ENCODE data around the gene GNB1L. TPM values are rescaled to one million over a fixed set of nuclear protein-coding genes. Genes with fewer than 3 reads are reported as not detected.

The GNB1L gene
- total RNA-seq, 2 donors from 2014 or later = 13.9 to 20.5 TPM

DNA sequence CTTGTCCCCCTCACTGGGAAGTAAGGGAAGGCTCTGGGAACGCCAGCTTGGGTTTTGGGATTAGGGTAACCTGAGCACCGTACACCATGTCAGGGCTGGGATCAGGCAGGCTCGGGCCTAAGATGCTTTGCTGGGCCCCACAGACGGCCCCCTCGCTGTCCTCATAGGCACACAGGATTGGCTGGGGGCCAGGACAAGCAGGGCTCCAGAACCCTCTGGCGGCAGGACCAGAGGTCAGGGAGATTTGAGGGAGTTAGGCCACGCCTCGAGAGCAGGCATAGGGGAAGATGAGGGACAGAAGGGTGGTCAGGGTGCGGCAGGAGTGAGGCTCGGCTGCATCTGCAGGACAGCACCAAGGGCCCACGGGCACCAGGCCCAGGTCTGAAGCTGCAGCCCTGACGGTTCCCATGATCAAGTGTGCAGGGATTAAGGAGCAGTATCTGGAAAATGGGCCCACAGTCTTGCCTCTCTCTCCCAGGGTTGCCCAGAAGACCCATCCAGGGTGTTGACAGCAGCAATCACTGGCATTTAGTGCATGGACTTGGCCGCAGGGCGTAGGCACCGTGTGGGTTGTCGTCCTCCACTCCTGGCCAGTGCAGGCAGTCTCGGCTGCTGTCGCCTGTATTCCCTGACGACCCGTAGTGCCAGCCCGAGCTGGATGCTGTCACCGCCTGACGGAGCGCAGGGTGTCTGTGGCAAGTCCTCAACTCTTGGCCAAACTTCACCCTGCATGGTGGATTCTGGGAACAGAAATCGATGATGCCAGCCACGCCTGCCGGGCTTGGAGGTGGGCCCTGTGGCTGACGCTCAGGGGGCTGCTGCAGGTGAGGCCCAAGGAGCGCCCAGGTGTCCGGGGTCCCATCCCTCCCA lies 15.7 kb upstream of the GNB1L start:
- ATAC-seq (replicated peaks in 1 of 2) (no peak), DNase-seq (no peak)
- H3K4me1 Mint-ChIP-seq (ENCODE audit: low read depth) = no peaks in the 10 kb centered on the region
- no peak overlapping the region for H3K27ac Mint-ChIP-seq
- H3K4me3 Mint-ChIP-seq = no peak overlapping the region
- no peaks in the 10 kb centered on the region for H3K27me3 Mint-ChIP-seq (ENCODE audit: low read depth)
- no peaks in the 10 kb centered on the region for H3K36me3 Mint-ChIP-seq (ENCODE audit: insufficient read depth in 2 of 2)
- H3K9me3 Mint-ChIP-seq = no peaks in the 10 kb centered on the region

DNA sequence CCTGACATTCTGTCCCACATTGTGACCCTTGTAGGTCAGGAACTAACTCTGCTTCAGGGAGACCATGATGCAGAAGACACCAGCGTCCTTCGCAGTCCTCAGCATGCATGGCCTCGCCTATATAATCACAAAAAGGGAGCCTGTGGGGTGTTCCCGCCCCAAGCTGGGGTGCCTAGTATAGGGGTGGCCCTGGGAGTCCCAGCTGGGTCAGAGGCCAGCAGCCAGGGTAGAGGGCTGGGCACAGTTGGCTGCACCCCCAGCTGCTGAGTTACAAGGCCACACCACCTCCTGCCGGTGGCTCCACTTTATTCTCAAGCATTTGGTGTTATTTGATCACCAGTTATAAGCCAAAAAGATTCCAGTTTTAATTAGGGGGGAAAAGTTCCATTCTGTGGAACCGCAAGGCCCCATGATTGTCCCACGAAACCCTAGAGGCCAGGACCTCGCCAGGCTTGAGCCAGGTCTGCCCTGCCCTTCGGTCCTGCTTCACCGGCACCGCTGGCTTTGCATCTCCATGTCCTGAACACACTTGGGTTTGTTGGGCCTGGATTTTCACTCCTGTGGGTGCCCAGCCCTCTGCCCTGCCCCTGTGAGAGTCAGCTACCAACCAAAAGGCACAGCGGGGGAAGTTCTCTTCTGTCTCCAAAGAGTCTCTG lies 15.0 kb upstream of the GNB1L start:
- DNase-seq (no peak), ATAC-seq (replicated peaks in 1 of 2) (no peak)
- H3K27me3 Mint-ChIP-seq (ENCODE audit: low read depth) = no peaks in the 10 kb centered on the region
- no peak overlapping the region for H3K27ac Mint-ChIP-seq
- no peaks in the 10 kb centered on the region for H3K4me1 Mint-ChIP-seq (ENCODE audit: low read depth)
- no peak overlapping the region for H3K4me3 Mint-ChIP-seq
- H3K36me3 Mint-ChIP-seq (ENCODE audit: insufficient read depth in 2 of 2) = no peaks in the 10 kb centered on the region
- H3K9me3 Mint-ChIP-seq = no peaks in the 10 kb centered on the region

DNA sequence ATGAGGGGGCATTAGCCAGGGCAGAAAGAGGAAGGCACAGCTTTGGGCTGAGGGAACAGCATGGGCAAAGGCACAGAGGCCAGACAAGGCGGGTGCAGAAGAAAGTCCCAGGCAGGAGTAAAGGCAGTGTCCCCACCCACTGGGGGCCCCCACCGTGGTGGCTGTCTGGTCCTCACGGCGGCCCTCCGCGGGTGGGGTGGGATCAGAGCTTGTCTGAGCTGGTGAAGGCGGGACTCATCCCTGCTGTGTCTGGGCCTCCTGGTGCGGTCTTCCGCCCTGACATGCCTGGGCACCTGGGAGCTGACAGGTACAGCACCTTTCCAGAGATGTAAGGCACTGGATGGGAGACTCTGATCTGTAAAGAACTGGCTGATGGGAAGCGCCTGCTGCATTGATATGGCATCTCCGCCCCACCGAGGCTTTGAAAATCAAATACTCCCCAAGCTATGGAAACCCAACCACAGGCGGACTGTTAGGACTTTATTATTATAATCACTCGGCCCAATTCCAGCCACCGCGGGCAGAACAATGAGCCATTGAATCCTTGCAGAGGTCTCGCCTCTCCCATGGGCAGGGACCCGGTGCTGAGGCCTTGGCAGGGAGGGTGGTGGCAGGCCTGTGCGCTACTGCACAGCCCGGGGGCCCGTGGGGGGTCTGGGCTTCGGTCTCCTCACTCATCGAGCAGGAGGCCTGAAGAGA lies 14.2 kb upstream of the GNB1L start:
- Mint-ChIP-seq H3K4me1 (ENCODE audit: low read depth) (no peaks in the 10 kb centered on the region), H3K36me3 (ENCODE audit: insufficient read depth in 2 of 2) (no peaks in the 10 kb centered on the region), H3K27ac (no peak overlapping the region), H3K4me3 (no peak overlapping the region), H3K27me3 (ENCODE audit: low read depth) (no peaks in the 10 kb centered on the region), H3K9me3 (no peaks in the 10 kb centered on the region)
- ATAC-seq (replicated peaks in 1 of 2) (no peak), DNase-seq (no peak)

DNA sequence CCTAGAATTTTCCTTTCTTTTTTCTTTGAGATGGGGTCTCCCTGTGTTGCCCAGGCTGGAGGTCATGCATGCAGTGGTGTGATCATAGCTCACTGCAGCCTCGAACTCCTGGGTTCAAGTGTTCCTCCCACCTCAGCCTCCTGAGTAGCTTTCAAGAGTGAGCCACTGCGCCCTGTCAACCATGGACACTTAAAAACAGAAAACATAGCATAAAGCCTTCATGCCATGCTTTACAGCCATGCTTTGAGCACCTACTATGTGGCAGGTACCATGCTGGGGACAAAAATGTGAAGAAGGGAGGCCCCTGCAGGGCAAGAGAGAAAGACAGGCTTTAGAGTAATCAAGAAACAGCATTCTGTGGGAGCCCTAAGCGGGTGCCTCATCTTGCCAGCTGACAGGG lies 13.7 kb upstream of the GNB1L start:
- no peak overlapping the region for H3K4me3 Mint-ChIP-seq
- DNase-seq (no peak), ATAC-seq (replicated peaks in 1 of 2) (no peak)
- no peaks in the 10 kb centered on the region for H3K4me1 Mint-ChIP-seq (ENCODE audit: low read depth)
- H3K9me3 Mint-ChIP-seq = no peaks in the 10 kb centered on the region
- no peaks in the 10 kb centered on the region for H3K36me3 Mint-ChIP-seq (ENCODE audit: insufficient read depth in 2 of 2)
- H3K27me3 Mint-ChIP-seq (ENCODE audit: low read depth) = no peaks in the 10 kb centered on the region
- H3K27ac Mint-ChIP-seq = no peak overlapping the region

DNA sequence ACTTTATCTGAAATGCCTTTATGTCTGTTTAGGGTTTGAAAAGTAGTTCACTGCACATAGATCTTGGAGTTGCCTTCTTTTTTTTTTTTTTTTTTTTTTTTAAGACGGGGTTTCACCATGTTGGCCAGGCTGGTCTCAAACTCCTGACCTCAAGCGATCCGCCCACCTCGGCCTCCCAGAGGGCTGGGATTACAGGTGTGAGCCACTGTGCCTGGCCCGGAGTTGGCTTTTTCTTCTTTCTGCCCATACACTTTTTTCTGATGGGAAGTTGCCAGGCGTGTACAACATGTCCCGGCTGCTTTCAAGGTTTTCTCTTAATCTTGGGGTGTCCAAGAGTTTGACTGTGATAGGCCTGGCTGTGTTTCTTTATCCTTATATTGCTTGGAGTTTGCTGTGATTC lies 12.9 kb upstream of the GNB1L start:
- Mint-ChIP-seq H3K27ac (no peak overlapping the region), H3K4me1 (ENCODE audit: low read depth) (no peaks in the 10 kb centered on the region), H3K27me3 (ENCODE audit: low read depth) (no peaks in the 10 kb centered on the region), H3K4me3 (no peak overlapping the region), H3K36me3 (ENCODE audit: insufficient read depth in 2 of 2) (no peaks in the 10 kb centered on the region), H3K9me3 (no peaks in the 10 kb centered on the region)
- ATAC-seq (replicated peaks in 1 of 2) = no peak
- DNase-seq = no peak

DNA sequence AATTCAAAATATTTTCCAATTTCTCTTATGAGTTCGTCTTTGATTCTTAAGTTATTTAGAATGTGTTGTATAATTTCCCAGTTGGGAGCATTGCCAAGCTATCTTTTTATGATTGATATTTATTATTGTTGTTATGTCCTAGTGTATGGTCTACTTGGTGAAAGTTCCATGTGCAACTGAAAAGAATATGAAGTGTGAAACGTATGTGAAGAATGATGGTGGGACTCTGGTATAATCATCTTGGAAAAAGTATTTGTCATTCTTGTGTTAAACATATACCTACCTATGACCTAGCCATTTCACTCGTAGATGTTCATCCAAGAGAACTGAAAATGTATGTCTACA lies 12.0 kb upstream of the GNB1L start:
- Mint-ChIP-seq H3K27ac (no peak overlapping the region), H3K9me3 (no peaks in the 10 kb centered on the region), H3K36me3 (ENCODE audit: insufficient read depth in 2 of 2) (no peaks in the 10 kb centered on the region), H3K4me1 (ENCODE audit: low read depth) (no peaks in the 10 kb centered on the region), H3K27me3 (ENCODE audit: low read depth) (no peaks in the 10 kb centered on the region), H3K4me3 (no peak overlapping the region)
- DNase-seq = no peak
- no peak for ATAC-seq (replicated peaks in 1 of 2)

DNA sequence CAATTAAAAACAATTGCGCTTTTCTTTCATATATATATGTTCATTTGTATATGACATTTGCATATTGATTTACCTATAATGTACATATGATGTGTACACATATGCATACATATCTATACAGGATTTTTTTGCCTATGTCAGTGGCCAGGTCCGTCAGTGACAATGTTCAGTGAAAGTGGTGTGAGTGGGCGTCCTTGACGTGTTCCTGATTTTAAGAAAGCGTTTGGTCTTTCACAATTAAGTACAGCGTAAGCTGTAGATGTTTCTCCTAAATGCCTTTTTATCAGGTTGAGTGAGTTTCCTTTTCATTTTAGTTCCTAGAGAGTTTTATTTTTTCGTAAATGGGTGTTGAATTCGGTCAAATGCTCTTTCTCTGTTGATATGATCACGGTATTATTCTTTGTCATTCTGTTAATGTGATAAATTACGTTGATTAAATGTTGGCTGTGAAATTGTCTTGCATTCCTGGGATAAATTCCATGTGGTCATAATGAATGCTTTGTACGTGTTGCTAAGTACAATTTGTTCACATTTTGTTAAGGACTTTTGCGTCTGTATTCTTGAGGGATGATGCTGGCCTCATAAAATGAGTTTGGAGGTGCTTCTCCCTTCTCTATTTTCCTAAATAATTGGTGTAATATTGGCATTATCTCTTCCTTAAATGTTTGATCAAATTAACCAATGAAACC lies 10.6 kb upstream of the GNB1L start:
- Mint-ChIP-seq H3K36me3 (ENCODE audit: insufficient read depth in 2 of 2) (peaks cover 0 to 1% of the 10 kb centered on the region in 2 donors), H3K27ac (no peak overlapping the region), H3K27me3 (ENCODE audit: low read depth) (no peaks in the 10 kb centered on the region), H3K9me3 (no peaks in the 10 kb centered on the region), H3K4me1 (ENCODE audit: low read depth) (no peaks in the 10 kb centered on the region), H3K4me3 (no peak overlapping the region)
- no peak for DNase-seq
- no peak for ATAC-seq (replicated peaks in 1 of 2)

DNA sequence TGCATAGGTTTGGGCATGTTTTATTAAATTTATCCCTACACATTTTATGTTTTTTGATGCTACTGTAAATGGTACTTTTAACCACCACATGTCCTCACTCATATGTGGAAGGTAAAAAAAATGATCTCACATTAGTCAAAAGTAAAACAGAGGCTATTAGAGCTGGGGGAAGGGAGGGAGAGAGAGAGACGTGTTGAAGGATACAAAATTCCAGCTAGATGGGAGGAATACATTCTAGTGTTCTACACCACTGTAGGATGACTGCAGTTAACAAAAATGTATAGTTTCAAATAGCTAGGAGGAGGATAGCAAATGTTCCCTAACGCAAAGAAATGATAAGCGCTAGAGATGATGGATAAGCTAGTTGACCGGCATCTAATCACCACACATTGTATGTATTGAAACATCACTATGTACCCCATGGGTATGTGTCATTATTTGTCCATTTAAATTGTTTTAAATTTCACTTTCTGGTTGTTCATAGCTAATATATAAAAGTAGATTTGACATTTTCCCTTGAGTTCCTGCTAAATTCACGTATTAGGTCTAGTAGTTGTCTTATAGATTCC lies 9.9 kb upstream of the GNB1L start:
- Mint-ChIP-seq H3K9me3 (no peaks in the 10 kb centered on the region), H3K36me3 (ENCODE audit: insufficient read depth in 2 of 2) (peaks cover 0 to 1% of the 10 kb centered on the region in 2 donors), H3K27me3 (ENCODE audit: low read depth) (no peaks in the 10 kb centered on the region), H3K27ac (no peak overlapping the region), H3K4me1 (ENCODE audit: low read depth) (no peaks in the 10 kb centered on the region), H3K4me3 (no peak overlapping the region)
- DNase-seq (no peak), ATAC-seq (replicated peaks in 1 of 2) (no peak)

DNA sequence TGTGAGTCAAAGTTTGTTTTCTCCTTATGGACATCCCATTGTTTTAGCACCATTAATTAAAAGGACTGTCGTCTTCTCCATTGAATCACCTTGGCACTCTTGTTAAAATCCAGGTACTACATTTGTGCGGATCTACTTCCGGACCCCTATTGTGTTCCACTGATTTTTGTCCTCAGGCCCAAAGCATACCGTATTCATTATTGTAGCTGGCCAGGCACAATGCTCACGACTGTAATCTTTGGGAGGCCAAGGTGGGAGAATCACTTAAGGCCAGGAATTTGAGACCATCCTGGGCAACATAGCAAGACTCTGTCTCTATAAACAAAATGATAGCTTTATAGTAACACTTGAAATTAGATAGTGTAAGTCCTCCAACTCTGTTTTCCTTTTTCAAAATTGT lies 8.9 kb upstream of the GNB1L start:
- H3K9me3 Mint-ChIP-seq = no peaks in the 10 kb centered on the region
- peaks cover 0 to 1% of the 10 kb centered on the region in 2 donors for H3K36me3 Mint-ChIP-seq (ENCODE audit: insufficient read depth in 2 of 2)
- DNase-seq (no peak), ATAC-seq (replicated peaks in 1 of 2) (no peak)
- H3K4me3 Mint-ChIP-seq = no peak overlapping the region
- H3K27me3 Mint-ChIP-seq (ENCODE audit: low read depth) = no peaks in the 10 kb centered on the region
- H3K4me1 Mint-ChIP-seq (ENCODE audit: low read depth) = no peaks in the 10 kb centered on the region
- no peak overlapping the region for H3K27ac Mint-ChIP-seq

DNA sequence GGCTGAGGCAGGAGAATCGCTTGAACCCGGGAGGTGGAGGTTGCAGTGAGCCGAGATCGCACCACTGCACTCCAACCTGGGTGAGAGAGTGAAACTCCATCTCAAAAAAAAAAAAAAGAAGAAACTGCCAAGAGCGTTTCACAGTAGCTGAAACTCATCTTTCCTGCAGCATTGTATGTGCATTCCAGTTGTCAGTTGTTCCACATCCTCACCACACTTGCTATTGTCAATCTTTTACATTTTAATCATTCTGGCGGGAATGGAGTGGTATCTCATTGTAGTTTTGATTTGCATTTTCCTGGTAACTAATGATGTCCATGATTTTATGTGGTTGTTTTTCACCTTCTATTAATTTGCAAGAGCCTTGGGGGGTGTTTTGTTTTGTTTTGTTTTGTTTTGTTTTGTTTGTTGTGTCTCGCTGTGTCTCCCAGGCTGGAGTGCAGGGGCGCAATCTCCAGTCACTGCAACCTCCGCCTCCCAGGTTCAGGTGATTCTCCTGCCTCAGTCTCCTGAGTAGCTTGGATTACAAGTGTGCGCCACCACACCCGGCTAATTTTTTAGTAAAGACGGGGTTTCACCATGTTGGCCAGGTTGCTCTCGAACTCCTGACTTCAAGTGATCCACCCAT lies 8.1 kb upstream of the GNB1L start:
- ATAC-seq (replicated peaks in 1 of 2) (no peak), DNase-seq (no peak)
- H3K4me1 Mint-ChIP-seq (ENCODE audit: low read depth) = peaks cover 3% of the 10 kb centered on the region
- H3K36me3 Mint-ChIP-seq (ENCODE audit: insufficient read depth in 2 of 2) = peaks cover 0 to 1% of the 10 kb centered on the region in 2 donors
- no peaks in the 10 kb centered on the region for H3K27me3 Mint-ChIP-seq (ENCODE audit: low read depth)
- no peak overlapping the region for H3K4me3 Mint-ChIP-seq
- no peaks in the 10 kb centered on the region for H3K9me3 Mint-ChIP-seq
- no peak overlapping the region for H3K27ac Mint-ChIP-seq

DNA sequence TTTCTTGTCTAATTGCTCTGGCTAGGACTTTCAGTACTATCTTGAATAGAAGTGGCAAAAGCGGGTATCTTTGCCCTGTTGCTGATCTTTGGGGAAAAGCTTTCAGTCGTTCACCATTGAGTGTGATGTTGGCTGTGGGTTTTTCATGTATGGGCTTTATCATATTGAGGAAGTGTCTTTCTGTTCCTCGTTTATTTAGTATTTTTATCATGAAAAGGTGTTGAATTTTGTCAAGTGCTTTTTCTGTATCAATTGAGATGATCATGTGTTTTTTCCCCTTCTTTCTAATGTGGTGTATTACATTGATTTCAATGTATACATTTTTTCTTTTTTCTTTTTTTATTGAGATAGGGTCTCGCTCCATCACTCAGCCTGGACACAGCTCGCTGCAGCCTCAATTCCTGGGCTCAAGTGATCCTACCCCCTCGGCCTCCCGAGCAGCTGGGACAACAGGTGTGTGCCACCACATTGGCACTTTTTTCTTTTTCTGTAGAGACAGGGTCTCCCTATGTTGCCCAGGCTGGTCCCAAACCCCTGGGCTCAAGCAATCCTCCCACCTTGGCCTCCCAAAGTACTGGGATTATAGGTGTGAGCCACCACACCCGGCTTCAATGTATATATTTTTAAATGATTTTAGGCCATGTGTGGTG lies 5.3 kb upstream of the GNB1L start:
- peaks cover 23% of the 10 kb centered on the region for H3K4me1 Mint-ChIP-seq (ENCODE audit: low read depth)
- H3K27ac Mint-ChIP-seq = no peak overlapping the region
- H3K4me3 Mint-ChIP-seq = no peak overlapping the region
- no peaks in the 10 kb centered on the region for H3K27me3 Mint-ChIP-seq (ENCODE audit: low read depth)
- ATAC-seq (replicated peaks in 1 of 2) = no peak
- peaks cover 0 to 1% of the 10 kb centered on the region in 2 donors for H3K36me3 Mint-ChIP-seq (ENCODE audit: insufficient read depth in 2 of 2)
- H3K9me3 Mint-ChIP-seq = no peaks in the 10 kb centered on the region
- no peak for DNase-seq

DNA sequence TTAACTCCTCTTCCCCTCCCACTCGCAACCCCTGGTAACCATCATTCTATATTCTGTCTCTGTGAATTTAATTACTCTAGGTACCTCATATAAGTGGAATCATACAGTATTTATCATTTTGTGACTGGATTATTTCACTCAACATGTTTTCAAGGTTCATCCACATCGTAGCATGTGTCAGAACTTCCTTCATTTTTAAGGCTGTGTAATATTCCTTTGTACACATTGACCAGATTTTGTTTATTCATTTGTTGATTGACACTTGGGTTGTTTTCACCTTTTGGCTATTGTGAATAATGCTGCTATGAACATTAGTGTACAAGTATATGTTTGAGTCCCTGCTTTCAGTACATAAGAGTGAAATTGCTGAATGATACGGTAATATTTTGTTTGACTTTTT lies 2.7 kb upstream of the GNB1L start:
- Mint-ChIP-seq H3K4me1 (ENCODE audit: low read depth) (peaks cover 42% of the 10 kb centered on the region), H3K9me3 (no peaks in the 10 kb centered on the region), H3K27ac (peak overlapping the region; percentile 97), H3K4me3 (peak overlapping the region in 1 of 2 donors; percentile 54), H3K27me3 (ENCODE audit: low read depth) (no peaks in the 10 kb centered on the region), H3K36me3 (ENCODE audit: insufficient read depth in 2 of 2) (peaks cover 1 to 3% of the 10 kb centered on the region in 2 donors)
- DNase-seq (no peak), ATAC-seq (replicated peaks in 1 of 2) (no peak)
